H1 (cell line): Measurements from ENCODE around the gene CRTAP. TPM values are rescaled to one million over a fixed set of nuclear protein-coding genes. Genes with fewer than 3 reads are reported as not detected.
A peak's percentile ranks its signal among the peaks of the same experiment; 100 is the strongest.

ENCODE experiments used
- ASH2L ChIP-seq: fragments of 200-600, 300-600 bp; sonication (generic); IDR thresholded peaks from one replicate; pipeline ENCODE4 v1.7.1; 2017; ENCODE audit warnings: low read length
- ATF2 ChIP-seq: IDR thresholded peaks from 2 replicates; pipeline ENCODE4 v1.6.1; 2012; ENCODE audit warnings: low read length, inconsistent platforms
- BACH1 ChIP-seq: IDR thresholded peaks from 2 replicates; pipeline ENCODE4 v1.6.1; 2012; ENCODE audit warnings: low read length, improper control_type of control experiment
- BRCA1 ChIP-seq: IDR thresholded peaks from 2 replicates; pipeline ENCODE4 v1.6.1; 2012; ENCODE audit warnings: low read depth, low read length, improper control_type of control experiment
- CBX5 ChIP-seq: fragments of 300-800, 300-1000 bp; sonication (generic); IDR thresholded peaks from 2 replicates; pipeline ENCODE4 v1.7.1; 2016; ENCODE audit warnings: antibody characterized with exemption, low read length, low read depth
- CREB1 ChIP-seq: IDR thresholded peaks from 2 replicates; pipeline ENCODE4 v1.6.1; 2012; ENCODE audit warnings: inconsistent platforms
- CTCF ChIP-seq, 3 experiments: IDR thresholded peaks; 1 replicate in 2 of 3; 2 replicates in 1 of 3; pipeline versions ENCODE4 v1.5.1 to v1.6.1; 2011; ENCODE audit warnings: low read length in 3 of 3, mild to moderate bottlenecking in 3 of 3, inconsistent platforms in 2 of 3, low read depth in 1 of 3, moderate library complexity in 1 of 3; ENCODE audit not compliant: insufficient read depth in 1 of 3; ENCODE audit errors: control extremely low read depth in 1 of 3
- GTF2F1 ChIP-seq: IDR thresholded peaks from 2 replicates; pipeline ENCODE4 v1.6.1; 2012; ENCODE audit warnings: low read depth, low read length, improper control_type of control experiment, borderline replicate concordance
- HDAC2 ChIP-seq, 2 experiments: fragments of 300-600 bp in 1 of 2; sonication (generic) in 1 of 2; IDR thresholded peaks; 2 replicates each; pipeline ENCODE4 v1.6.1; 2011 to 2012; ENCODE audit warnings: low read depth in 2 of 2, low read length in 2 of 2, mild to moderate bottlenecking in 2 of 2, moderate library complexity in 2 of 2, borderline replicate concordance in 1 of 2, inconsistent platforms in 1 of 2
- HDAC6 ChIP-seq: IDR thresholded peaks from one replicate; pipeline ENCODE4 v1.7.1; 2012; ENCODE audit warnings: low read depth, mild to moderate bottlenecking, inconsistent platforms, low read length, moderate library complexity
- KDM4A ChIP-seq: IDR thresholded peaks from one replicate; pipeline ENCODE4 v1.7.1; 2012; ENCODE audit warnings: low read depth, mild to moderate bottlenecking, moderate library complexity, low read length, inconsistent platforms; ENCODE audit not compliant: severe bottlenecking
- NRF1 ChIP-seq: IDR thresholded peaks from 2 replicates; pipeline ENCODE4 v1.6.1; 2011; ENCODE audit warnings: mild to moderate bottlenecking, low read depth, low read length, improper control_type of control experiment
- RXRA ChIP-seq: IDR thresholded peaks from 2 replicates; pipeline ENCODE4 v1.6.1; 2011; ENCODE audit warnings: low read depth, mild to moderate bottlenecking, low read length, moderate library complexity; ENCODE audit not compliant: insufficient read depth
- SIRT6 ChIP-seq: IDR thresholded peaks from one replicate; pipeline ENCODE4 v1.7.1; 2012; ENCODE audit warnings: low read length, inconsistent platforms
- SUZ12 ChIP-seq: fragments of 200-600 bp; sonication (generic); IDR thresholded peaks from 2 replicates; pipeline ENCODE4 v1.6.1; 2012; ENCODE audit warnings: mild to moderate bottlenecking, inconsistent platforms, low read length, moderate library complexity, mixed read lengths
- USF2 ChIP-seq: IDR thresholded peaks from 2 replicates; pipeline ENCODE4 v1.6.1; 2011; ENCODE audit warnings: low read length, improper control_type of control experiment
- ZNF274 ChIP-seq: IDR thresholded peaks from 2 replicates; pipeline ENCODE4 v1.7.0; 2012; ENCODE audit warnings: low read length, borderline replicate concordance; ENCODE audit errors: extremely low read depth
- polyA plus RNA-seq, 7 experiments: library from polyadenylated mRNA; depleted of rRNA in 3 of 7; stranded (reverse) in 5 of 7; unstranded in 2 of 7; fragments of >200 nt in 5 of 7; fragments of 200-250 nt in 2 of 7; gene quantifications; 1 replicate in 5 of 7; 2 replicates in 1 of 7; 4 replicates in 1 of 7; pipeline versions ENCODE4 v1.2.1 to v1.2.3, GENCODE V29; 2011 to 2013; ENCODE audit warnings: missing spikeins in 2 of 7, mixed read lengths in 2 of 7
- total RNA-seq: library from RNA; stranded (reverse); fragmentation: NEBNext Ultra II Directional; extraction: Animal tissue kit (Norgen Biotek cat#: 25700); gene quantifications from 2 replicates; pipeline ENCODE4 v1.2.1, GENCODE V29; 2021
- TF ChIP-seq, protein P1 (sequence below): IDR thresholded peaks from 2 replicates; pipeline ENCODE4 v1.6.1; 2012; ENCODE audit warnings: inconsistent platforms
- TF ChIP-seq, protein P2 (sequence below): IDR thresholded peaks from 2 replicates; pipeline ENCODE4 v1.6.1; 2012; ENCODE audit warnings: inconsistent platforms

The CRTAP gene
- total and polyA plus RNA-seq, 2 of the 8 experiments (the other 6 are each of a cell fraction or from before 2014, with no cell fraction given), result 159 to 188 TPM

DNA sequence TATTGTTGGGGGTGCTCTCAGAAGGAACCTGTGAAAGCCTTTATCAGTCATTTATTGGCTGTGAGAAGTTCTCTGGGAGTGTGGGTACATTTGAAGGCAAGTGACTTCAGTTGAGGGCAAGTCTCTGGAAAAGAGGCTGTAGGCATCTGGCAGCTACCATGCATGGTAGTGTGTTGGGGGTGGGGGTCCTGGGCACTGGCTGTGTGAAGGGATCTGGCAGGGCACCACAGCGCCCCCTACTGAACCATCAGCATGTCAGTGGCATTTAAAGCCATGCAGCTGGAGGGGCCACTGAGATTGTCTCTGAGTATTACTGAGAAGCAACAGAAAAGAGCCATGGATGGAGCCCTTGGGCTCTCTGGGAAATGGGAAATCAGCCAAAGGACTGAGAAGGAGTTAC is 30.6 kb downstream of the CRTAP start (continued):
- TF ChIP-seq RXRA (no peak), CREB1 (peak; percentile 33; the same call in 1 of the 2 replicates), ATF2 (no peak), HDAC6 (no peak), SIRT6 (no peak), USF2 (no peak), SUZ12 (no peak), BACH1 (no peak), ASH2L (no peak), BRCA1 (no peak), NRF1 (no peak), ZNF274 (no peak), GTF2F1 (no peak), CBX5 (no peak), HDAC2 (IDR thresholded peaks at IDR 0.05; ENCODE audit: borderline replicate concordance in 1 of 2, low read depth in 2 of 2, low read length in 2 of 2) (0 out of 4 replicates have a peak, but pooled peaks of 1 of the 2 experiments have one; percentile 51), CTCF (IDR thresholded peaks at IDR 0.05; ENCODE audit: control extremely low read depth in 1 of 3, insufficient read depth in 1 of 3, low read depth in 1 of 3, low read length in 3 of 3) (peak; percentile 86 to 92 (median 86)), KDM4A (no peak)
- TF ChIP-seq, protein P1, sequence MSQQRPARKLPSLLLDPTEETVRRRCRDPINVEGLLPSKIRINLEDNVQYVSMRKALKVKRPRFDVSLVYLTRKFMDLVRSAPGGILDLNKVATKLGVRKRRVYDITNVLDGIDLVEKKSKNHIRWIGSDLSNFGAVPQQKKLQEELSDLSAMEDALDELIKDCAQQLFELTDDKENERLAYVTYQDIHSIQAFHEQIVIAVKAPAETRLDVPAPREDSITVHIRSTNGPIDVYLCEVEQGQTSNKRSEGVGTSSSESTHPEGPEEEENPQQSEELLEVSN, result no peak
- TF ChIP-seq, protein P2, sequence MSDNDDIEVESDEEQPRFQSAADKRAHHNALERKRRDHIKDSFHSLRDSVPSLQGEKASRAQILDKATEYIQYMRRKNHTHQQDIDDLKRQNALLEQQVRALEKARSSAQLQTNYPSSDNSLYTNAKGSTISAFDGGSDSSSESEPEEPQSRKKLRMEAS, result peak; percentile 64; the same call in 1 of the 2 replicates
- TF ChIP-seq, all 59 proteins: peak for 7
